ENCODE results near the gene TMEM175. TPM values are rescaled to one million over a fixed set of nuclear protein-coding genes. Genes with fewer than 3 reads are reported as not detected.

TMEM175 gene
- total and polyA plus RNA-seq, 9 of the 15 experiments (the other 6 are each of a cell fraction or from before 2014, with no cell fraction given), result 0.13 to 30.9 (median 9.4) TPM

DNA sequence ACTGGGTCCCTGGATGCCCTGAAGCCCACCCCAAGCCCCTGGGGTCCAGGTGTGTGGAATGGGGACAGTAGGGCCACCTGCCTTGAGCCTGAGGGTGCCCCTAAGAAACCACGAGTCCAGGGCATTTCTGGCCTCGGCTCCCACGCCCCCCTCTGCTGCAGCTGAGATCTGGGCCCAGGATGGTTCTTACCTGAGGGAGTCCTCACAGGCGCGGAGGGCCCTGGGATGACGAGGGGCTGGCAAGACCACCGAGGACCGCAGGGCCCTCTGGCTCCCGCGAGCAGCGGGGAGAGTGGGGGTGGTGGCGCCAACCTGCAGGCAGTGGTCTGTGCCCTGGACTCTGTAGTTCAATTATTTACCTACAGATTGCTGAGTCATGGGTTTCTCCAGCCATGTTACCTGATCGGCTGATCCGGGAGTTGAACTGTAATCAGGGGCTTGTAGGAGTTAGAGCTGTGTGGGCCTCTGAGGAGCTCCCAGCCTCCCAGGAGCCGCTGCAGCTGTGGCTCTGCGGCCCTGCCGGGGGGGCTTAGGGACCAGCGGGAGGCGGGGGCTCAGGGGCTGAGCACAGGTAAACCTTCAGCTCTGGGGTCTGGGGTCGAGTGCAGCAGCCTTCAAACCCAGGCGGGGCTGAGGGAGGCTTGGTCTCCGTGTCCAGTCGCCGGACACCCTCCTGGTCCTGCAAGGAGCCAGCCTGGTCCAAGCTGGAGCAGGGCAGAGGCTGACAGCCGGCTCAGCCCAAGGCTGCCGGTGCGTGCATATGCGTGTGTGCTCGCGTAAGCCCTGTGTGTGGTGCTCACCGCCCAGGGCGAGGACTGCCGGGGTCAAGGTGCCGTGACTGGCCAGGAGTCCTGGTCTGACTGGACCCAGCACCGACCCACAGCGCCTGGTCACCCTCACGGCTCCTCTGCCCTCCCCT is 61.1 kb downstream of the TMEM175 start, which contains the start of gene SLC26A1 (continued):
- TF ChIP-seq, protein P1, sequence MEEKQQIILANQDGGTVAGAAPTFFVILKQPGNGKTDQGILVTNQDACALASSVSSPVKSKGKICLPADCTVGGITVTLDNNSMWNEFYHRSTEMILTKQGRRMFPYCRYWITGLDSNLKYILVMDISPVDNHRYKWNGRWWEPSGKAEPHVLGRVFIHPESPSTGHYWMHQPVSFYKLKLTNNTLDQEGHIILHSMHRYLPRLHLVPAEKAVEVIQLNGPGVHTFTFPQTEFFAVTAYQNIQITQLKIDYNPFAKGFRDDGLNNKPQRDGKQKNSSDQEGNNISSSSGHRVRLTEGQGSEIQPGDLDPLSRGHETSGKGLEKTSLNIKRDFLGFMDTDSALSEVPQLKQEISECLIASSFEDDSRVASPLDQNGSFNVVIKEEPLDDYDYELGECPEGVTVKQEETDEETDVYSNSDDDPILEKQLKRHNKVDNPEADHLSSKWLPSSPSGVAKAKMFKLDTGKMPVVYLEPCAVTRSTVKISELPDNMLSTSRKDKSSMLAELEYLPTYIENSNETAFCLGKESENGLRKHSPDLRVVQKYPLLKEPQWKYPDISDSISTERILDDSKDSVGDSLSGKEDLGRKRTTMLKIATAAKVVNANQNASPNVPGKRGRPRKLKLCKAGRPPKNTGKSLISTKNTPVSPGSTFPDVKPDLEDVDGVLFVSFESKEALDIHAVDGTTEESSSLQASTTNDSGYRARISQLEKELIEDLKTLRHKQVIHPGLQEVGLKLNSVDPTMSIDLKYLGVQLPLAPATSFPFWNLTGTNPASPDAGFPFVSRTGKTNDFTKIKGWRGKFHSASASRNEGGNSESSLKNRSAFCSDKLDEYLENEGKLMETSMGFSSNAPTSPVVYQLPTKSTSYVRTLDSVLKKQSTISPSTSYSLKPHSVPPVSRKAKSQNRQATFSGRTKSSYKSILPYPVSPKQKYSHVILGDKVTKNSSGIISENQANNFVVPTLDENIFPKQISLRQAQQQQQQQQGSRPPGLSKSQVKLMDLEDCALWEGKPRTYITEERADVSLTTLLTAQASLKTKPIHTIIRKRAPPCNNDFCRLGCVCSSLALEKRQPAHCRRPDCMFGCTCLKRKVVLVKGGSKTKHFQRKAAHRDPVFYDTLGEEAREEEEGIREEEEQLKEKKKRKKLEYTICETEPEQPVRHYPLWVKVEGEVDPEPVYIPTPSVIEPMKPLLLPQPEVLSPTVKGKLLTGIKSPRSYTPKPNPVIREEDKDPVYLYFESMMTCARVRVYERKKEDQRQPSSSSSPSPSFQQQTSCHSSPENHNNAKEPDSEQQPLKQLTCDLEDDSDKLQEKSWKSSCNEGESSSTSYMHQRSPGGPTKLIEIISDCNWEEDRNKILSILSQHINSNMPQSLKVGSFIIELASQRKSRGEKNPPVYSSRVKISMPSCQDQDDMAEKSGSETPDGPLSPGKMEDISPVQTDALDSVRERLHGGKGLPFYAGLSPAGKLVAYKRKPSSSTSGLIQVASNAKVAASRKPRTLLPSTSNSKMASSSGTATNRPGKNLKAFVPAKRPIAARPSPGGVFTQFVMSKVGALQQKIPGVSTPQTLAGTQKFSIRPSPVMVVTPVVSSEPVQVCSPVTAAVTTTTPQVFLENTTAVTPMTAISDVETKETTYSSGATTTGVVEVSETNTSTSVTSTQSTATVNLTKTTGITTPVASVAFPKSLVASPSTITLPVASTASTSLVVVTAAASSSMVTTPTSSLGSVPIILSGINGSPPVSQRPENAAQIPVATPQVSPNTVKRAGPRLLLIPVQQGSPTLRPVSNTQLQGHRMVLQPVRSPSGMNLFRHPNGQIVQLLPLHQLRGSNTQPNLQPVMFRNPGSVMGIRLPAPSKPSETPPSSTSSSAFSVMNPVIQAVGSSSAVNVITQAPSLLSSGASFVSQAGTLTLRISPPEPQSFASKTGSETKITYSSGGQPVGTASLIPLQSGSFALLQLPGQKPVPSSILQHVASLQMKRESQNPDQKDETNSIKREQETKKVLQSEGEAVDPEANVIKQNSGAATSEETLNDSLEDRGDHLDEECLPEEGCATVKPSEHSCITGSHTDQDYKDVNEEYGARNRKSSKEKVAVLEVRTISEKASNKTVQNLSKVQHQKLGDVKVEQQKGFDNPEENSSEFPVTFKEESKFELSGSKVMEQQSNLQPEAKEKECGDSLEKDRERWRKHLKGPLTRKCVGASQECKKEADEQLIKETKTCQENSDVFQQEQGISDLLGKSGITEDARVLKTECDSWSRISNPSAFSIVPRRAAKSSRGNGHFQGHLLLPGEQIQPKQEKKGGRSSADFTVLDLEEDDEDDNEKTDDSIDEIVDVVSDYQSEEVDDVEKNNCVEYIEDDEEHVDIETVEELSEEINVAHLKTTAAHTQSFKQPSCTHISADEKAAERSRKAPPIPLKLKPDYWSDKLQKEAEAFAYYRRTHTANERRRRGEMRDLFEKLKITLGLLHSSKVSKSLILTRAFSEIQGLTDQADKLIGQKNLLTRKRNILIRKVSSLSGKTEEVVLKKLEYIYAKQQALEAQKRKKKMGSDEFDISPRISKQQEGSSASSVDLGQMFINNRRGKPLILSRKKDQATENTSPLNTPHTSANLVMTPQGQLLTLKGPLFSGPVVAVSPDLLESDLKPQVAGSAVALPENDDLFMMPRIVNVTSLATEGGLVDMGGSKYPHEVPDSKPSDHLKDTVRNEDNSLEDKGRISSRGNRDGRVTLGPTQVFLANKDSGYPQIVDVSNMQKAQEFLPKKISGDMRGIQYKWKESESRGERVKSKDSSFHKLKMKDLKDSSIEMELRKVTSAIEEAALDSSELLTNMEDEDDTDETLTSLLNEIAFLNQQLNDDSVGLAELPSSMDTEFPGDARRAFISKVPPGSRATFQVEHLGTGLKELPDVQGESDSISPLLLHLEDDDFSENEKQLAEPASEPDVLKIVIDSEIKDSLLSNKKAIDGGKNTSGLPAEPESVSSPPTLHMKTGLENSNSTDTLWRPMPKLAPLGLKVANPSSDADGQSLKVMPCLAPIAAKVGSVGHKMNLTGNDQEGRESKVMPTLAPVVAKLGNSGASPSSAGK (IDR thresholded peaks at IDR 0.05), result peak; percentile 42; the same call in 1 of the 2 replicates
- TF ChIP-seq, protein P2, sequence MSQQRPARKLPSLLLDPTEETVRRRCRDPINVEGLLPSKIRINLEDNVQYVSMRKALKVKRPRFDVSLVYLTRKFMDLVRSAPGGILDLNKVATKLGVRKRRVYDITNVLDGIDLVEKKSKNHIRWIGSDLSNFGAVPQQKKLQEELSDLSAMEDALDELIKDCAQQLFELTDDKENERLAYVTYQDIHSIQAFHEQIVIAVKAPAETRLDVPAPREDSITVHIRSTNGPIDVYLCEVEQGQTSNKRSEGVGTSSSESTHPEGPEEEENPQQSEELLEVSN (IDR thresholded peaks at IDR 0.05; ENCODE audit: borderline replicate concordance in 1 of 2, extremely low read depth in 1 of 2, insufficient read depth in 1 of 2, insufficient read length in 1 of 2, low read depth in 1 of 2, low read length in 1 of 2, poor library complexity in 1 of 2, severe bottlenecking in 1 of 2), result peak in 1 of 2 experiments; percentile 40
- TF ChIP-seq RCOR1 (IDR thresholded peaks at IDR 0.05; ENCODE audit: borderline replicate concordance in 1 of 2, low read depth in 2 of 2, low read length in 2 of 2), result no peak; a peak in 1 of 4 replicates
- TF ChIP-seq, protein P3, sequence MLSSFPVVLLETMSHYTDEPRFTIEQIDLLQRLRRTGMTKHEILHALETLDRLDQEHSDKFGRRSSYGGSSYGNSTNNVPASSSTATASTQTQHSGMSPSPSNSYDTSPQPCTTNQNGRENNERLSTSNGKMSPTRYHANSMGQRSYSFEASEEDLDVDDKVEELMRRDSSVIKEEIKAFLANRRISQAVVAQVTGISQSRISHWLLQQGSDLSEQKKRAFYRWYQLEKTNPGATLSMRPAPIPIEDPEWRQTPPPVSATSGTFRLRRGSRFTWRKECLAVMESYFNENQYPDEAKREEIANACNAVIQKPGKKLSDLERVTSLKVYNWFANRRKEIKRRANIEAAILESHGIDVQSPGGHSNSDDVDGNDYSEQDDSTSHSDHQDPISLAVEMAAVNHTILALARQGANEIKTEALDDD (IDR thresholded peaks at IDR 0.05), result peak; percentile 8; the same call in 1 of the 2 replicates
- no peak for TF ChIP-seq PHB2 (IDR thresholded peaks at IDR 0.05; ENCODE audit: low read depth)
- TF ChIP-seq, protein P4, sequence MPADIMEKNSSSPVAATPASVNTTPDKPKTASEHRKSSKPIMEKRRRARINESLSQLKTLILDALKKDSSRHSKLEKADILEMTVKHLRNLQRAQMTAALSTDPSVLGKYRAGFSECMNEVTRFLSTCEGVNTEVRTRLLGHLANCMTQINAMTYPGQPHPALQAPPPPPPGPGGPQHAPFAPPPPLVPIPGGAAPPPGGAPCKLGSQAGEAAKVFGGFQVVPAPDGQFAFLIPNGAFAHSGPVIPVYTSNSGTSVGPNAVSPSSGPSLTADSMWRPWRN (IDR thresholded peaks at IDR 0.05; ENCODE audit: low read depth), result no peak
- TF ChIP-seq NUFIP1 (IDR thresholded peaks at IDR 0.05; ENCODE audit: partially characterized antibody), result no peak
- no peak for TF ChIP-seq NEUROD1 (IDR thresholded peaks at IDR 0.05; ENCODE audit: borderline replicate concordance, low read depth, low read length, partially characterized antibody)

Measured in K562 (cell line).